Endothelial cell of umbilical vein (primary cell): ENCODE data around the gene USP6NL. TPM values are rescaled to one million over a fixed set of nuclear protein-coding genes. Genes with fewer than 3 reads are reported as not detected.

Experiments used
- BruUV-seq: library from RNA; stranded (reverse); fragments of 400-500 nt; replicated peaks from 2 replicates; lab custom pipeline; 2021; lab: Mats Ljungman, UMichigan
- CTCF ChIA-PET: fragments of 300-600, 350-600 bp; sonication (Branson Sonifier 250); formaldehyde crosslinking; loops from one replicate; lab custom pipeline; 2021; ENCODE audit warnings: antibody characterized with exemption, inconsistent platforms; lab: Charles Lee
- POLR2A ChIA-PET: fragments of 300-600, 350-600 bp; sonication (Branson Sonifier 250); formaldehyde crosslinking; loops from one replicate; lab custom pipeline; 2021; ENCODE audit warnings: antibody characterized with exemption, inconsistent platforms; lab: Charles Lee
- DNase-seq: peaks from one replicate; pipeline ENCODE4 v3.0.0-alpha.2; 2011; ENCODE audit warnings: low read depth, low spot score
- FAIRE-seq: peaks from 2 replicates; lab custom pipeline; 2011; peaks lifted over from hg19 to GRCh38; lab: Jason Lieb, UNC
- H2AFZ ChIP-seq: 2 replicates; pipeline ENCODE4 v1.6.0; 2012; ENCODE audit warnings: low read depth, low read length, control low read depth, inconsistent platforms
- H3K27ac ChIP-seq: 2 replicates; pipeline ENCODE4 v1.5.1; 2011; ENCODE audit warnings: low read depth, mild to moderate bottlenecking, control low read depth, low read length, moderate library complexity; ENCODE audit not compliant: insufficient read depth
- H3K27me3 ChIP-seq, 2 experiments: 2 replicates each; pipeline versions ENCODE4 v1.6.0 to v1.6.1; 2011; ENCODE audit warnings: low read length in 2 of 2, mixed read lengths in 1 of 2; ENCODE audit not compliant: control insufficient read depth in 2 of 2, insufficient read depth in 2 of 2
- H3K36me3 ChIP-seq, 2 experiments: 2 replicates in 1 of 2; 3 replicates in 1 of 2; pipeline ENCODE4 v1.5.1; 2011; ENCODE audit warnings: low read length in 2 of 2, mild to moderate bottlenecking in 1 of 2, moderate library complexity in 1 of 2; ENCODE audit not compliant: control insufficient read depth in 2 of 2, insufficient read depth in 2 of 2; ENCODE audit errors: extremely low read depth in 1 of 2
- H3K4me1 ChIP-seq: 3 replicates; pipeline ENCODE4 v1.5.1; 2011; ENCODE audit warnings: mild to moderate bottlenecking, low read length; ENCODE audit not compliant: control insufficient read depth, insufficient read depth; ENCODE audit errors: extremely low read depth
- H3K4me2 ChIP-seq: 2 replicates; pipeline ENCODE4 v1.6.1; 2011; ENCODE audit warnings: low read length, control low read depth, mixed read lengths; ENCODE audit not compliant: insufficient read depth
- H3K4me3 ChIP-seq, 3 experiments: fragments of 200-600 bp in 1 of 3; sonication (generic), shearing (Covaris generic) in 1 of 3; replicated peaks in 1 of 3; 2 replicates each; pipeline ENCODE4 v1.5.1; 2011 to 2016; ENCODE audit warnings: control low read depth in 3 of 3, low read length in 3 of 3, mild to moderate bottlenecking in 2 of 3, inconsistent platforms in 1 of 3, low read depth in 1 of 3, moderate library complexity in 1 of 3; ENCODE audit not compliant: insufficient read depth in 1 of 3
- H3K79me2 ChIP-seq: 2 replicates; pipeline ENCODE4 v1.6.0; 2012; ENCODE audit warnings: low read length, inconsistent platforms; ENCODE audit not compliant: control insufficient read depth, insufficient read depth
- H3K9ac ChIP-seq: replicated peaks from 2 replicates; pipeline ENCODE3; 2011; ENCODE audit warnings: low read length, control low read depth; ENCODE audit not compliant: insufficient read depth; ENCODE audit errors: extremely low read depth
- H3K9me1 ChIP-seq: replicated peaks from 3 replicates; pipeline ENCODE4 v1.6.0; 2011; ENCODE audit warnings: mild to moderate bottlenecking, low read length; ENCODE audit not compliant: control insufficient read depth, insufficient read depth; ENCODE audit errors: extremely low read depth
- H3K9me3 ChIP-seq: replicated peaks from 2 replicates; pipeline ENCODE4 v1.5.1; 2012; ENCODE audit warnings: low read length, inconsistent platforms; ENCODE audit not compliant: control insufficient read depth, insufficient read depth
- H4K20me1 ChIP-seq: replicated peaks from 2 replicates; pipeline ENCODE3; 2011; ENCODE audit warnings: mild to moderate bottlenecking, low read length; ENCODE audit not compliant: control insufficient read depth, insufficient read depth; ENCODE audit errors: extremely low read depth
- CTCF ChIP-seq, 2 donors: IDR thresholded peaks; 1 replicate in 1 of 2; 2 replicates in 1 of 2; pipeline ENCODE4 v1.5.1; 2011; ENCODE audit warnings: low read length in 2 of 2, mild to moderate bottlenecking in 2 of 2, moderate library complexity in 2 of 2, control low read depth in 1 of 2, inconsistent platforms in 1 of 2, low read depth in 1 of 2; ENCODE audit not compliant: insufficient read depth in 1 of 2; ENCODE audit errors: extremely low read depth in 1 of 2
- EZH2 ChIP-seq: IDR thresholded peaks from 2 replicates; pipeline ENCODE4 v1.6.1; 2012; ENCODE audit warnings: borderline replicate concordance, low read depth, mild to moderate bottlenecking, moderate library complexity, low read length, inconsistent platforms; ENCODE audit not compliant: severe bottlenecking
- FOS ChIP-seq: IDR thresholded peaks from 2 replicates; pipeline ENCODE4 v1.6.1; 2011; ENCODE audit warnings: mild to moderate bottlenecking, low read length, moderate library complexity, borderline replicate concordance; ENCODE audit not compliant: insufficient read depth
- GATA2 ChIP-seq: IDR thresholded peaks from 2 replicates; pipeline ENCODE4 v1.7.0; 2011; ENCODE audit warnings: low read depth, mild to moderate bottlenecking, moderate library complexity, mixed read lengths, low read length; ENCODE audit not compliant: insufficient read length, insufficient read depth
- JUN ChIP-seq: IDR thresholded peaks from 2 replicates; pipeline ENCODE4 v1.6.1; 2011; ENCODE audit warnings: borderline replicate concordance, low read depth; ENCODE audit not compliant: insufficient read length, insufficient read depth
- MAX ChIP-seq: IDR thresholded peaks from 2 replicates; pipeline ENCODE4 v1.6.1; 2011; ENCODE audit not compliant: insufficient read depth, insufficient read length
- MYC ChIP-seq: IDR thresholded peaks from one replicate; pipeline ENCODE4 v1.6.1; 2011; ENCODE audit warnings: mild to moderate bottlenecking, low read depth, low read length
- POLR2A ChIP-seq: IDR thresholded peaks from 2 replicates; pipeline ENCODE4 v1.6.1; 2012; ENCODE audit warnings: low read depth, mild to moderate bottlenecking, control low read depth, low read length
- POLR2AphosphoS5 ChIP-seq: IDR thresholded peaks from 2 replicates; pipeline ENCODE4 v1.6.1; 2012; ENCODE audit warnings: low read depth, mild to moderate bottlenecking, control low read depth, low read length, moderate library complexity; ENCODE audit not compliant: insufficient read depth
- dilution Hi-C: fragments of 300-500 bp; cut with MboI; formaldehyde crosslinking; loops from one replicate; pipeline ENCODE4 v1.15.0; 2019; ENCODE audit warnings: low sequenced_read_pairs; ENCODE audit not compliant: extremely low pct_ligation_motif_present
- intact Hi-C: fragments of 100-400 bp; cut with micrococcal nuclease; formaldehyde crosslinking; loops from one replicate; pipeline ENCODE4 v1.10.0; 2022
- polyA plus RNA-seq, 4 experiments: library from polyadenylated mRNA; depleted of rRNA in 3 of 4; stranded (reverse) in 3 of 4; unstranded in 1 of 4; fragments of >200 nt; gene quantifications; 2 replicates each; pipeline versions ENCODE4 v1.2.1 to v1.2.3, GENCODE V29; 2011 to 2012; ENCODE audit warnings: missing spikeins in 1 of 4
- total RNA-seq: library from RNA; stranded (reverse); gene quantifications from 2 replicates; pipeline ENCODE4 v1.2.3, GENCODE V29; 2021

Gene USP6NL
- total and polyA plus RNA-seq, 2 donors (not counting 3 experiments of a cell fraction or from before 2014, with no cell fraction given): 13.5 to 29.2 TPM

DNA sequence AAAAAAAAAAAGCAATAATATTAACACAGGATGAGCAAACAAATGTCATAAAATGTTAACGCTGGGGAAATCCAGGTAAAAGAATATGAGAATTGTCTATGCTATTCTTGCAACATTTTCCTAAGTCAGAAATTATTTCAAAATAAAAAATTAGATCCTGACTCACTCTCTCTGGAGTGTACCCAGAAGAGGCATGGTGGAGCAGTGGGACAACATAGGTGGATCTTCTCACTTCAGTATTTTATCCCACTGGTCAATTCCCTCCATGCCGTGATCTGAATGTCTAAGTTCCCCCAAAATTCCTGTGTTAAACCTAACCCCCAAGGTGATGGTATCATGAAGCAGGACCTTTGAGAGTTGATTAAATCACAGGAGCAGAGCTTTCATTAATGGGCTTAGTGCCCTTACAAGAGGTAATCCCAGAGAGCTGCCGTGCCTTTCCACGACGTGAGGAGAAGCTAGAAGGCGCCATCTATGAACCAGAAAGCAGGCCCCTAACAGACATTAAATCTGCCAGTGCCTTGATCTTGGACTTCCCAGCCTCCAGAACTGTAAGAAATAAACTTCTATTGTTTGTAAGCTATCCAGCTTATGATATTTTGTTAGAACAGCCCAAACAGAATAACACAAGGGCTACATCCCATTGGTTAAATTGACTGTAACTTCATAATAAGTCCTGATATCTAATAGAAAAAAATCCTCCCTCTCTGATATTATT, 35.2 kb downstream of the USP6NL start:
- H3K9me3 ChIP-seq: no peaks in the 10 kb centered on the region
- no peaks in the 10 kb centered on the region for H3K36me3 ChIP-seq
- POLR2A ChIA-PET: no interaction called here
- no peak overlapping the region for H3K27ac ChIP-seq
- BruUV-seq: no TSS peak
- H3K4me2 ChIP-seq: no peak overlapping the region
- intact Hi-C loops: no loop called here
- no peaks in the 10 kb centered on the region for H3K4me1 ChIP-seq
- dilution Hi-C loops: no loop called here
- H4K20me1 ChIP-seq: peaks cover 18% of the 10 kb centered on the region
- DNase-seq: no peak
- no peaks in the 10 kb centered on the region for H3K27me3 ChIP-seq
- H2AFZ ChIP-seq: no peak overlapping the region
- CTCF ChIA-PET: interaction anchor here (1.1 to 1.2 kb wide), 2 partner anchors 27 to 28 kb away, joined by 3 to 4 read pairs; no protein-coding TSS in a partner anchor
- no peak overlapping the region for H3K4me3 ChIP-seq
- TF ChIP-seq EZH2: no peak
- TF ChIP-seq MAX: no peak
- no peak for TF ChIP-seq CTCF (IDR thresholded peaks at IDR 0.05; ENCODE audit: extremely low read depth in 1 of 2, insufficient read depth in 1 of 2, low read depth in 1 of 2, low read length in 2 of 2)
- no peak for TF ChIP-seq FOS
- no peak for TF ChIP-seq POLR2AphosphoS5
- no peak for TF ChIP-seq JUN
- no peak for TF ChIP-seq MYC
- no peak for TF ChIP-seq GATA2
- TF ChIP-seq POLR2A: no peak
- peaks cover 42% of the 10 kb centered on the region for H3K79me2 ChIP-seq
- no peak overlapping the region for H3K9ac ChIP-seq
- no peak for FAIRE-seq
- H3K9me1 ChIP-seq: no peaks in the 10 kb centered on the region
